HG02938 (cell line): ENCODE measurements around the gene PPP4R3A.
"Not testable (repeated sequence)": the region's sequence is repeated elsewhere in the genome, so short reads cannot be mapped to it uniquely, and the experiment has no call there.

Source experiments
- ATAC-seq: cut with Tn5 transposase; IDR thresholded peaks from one replicate; pipeline ENCODE4 v1.9.1; 2021; ENCODE audit warnings: mild to moderate bottlenecking, moderate library complexity; ENCODE audit not compliant: unreplicated experiment

Gene PPP4R3A

DNA sequence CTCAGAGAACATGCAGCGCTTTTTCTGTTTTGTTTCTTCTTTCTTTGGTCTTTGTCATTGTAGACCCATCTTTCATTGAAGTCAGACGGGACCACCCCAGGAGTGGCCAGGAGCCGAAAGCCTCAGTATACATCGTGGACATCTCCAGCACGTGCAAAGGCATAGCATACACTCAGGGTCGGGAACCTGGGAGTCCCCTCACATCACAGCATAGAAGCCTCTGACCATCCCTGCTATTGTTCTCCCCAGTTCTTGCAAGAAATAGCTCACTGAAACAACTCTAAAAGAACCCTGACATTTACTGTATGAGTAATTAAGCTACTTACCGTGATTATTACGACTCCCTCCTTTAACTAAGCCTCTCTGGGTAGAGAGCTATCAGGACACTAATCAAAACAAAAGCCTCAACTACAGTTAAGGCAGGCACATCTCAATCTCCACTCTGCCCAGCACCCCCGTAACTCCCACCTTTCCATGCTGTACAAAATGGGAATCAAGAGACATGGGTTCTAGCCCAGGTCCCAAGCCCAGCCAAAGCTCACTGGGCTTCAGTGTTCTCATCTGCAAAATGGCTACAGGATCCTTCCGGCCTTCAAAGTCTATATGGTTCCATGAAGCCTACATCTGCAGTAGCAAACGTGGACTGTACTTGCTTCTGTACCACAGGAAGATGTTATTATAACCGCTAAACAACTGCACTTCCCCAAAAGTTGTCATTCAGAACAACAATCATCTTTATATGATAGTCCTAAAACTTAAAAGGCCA, 99.2 kb downstream of the PPP4R3A start:
- ATAC-seq, result no peak

DNA sequence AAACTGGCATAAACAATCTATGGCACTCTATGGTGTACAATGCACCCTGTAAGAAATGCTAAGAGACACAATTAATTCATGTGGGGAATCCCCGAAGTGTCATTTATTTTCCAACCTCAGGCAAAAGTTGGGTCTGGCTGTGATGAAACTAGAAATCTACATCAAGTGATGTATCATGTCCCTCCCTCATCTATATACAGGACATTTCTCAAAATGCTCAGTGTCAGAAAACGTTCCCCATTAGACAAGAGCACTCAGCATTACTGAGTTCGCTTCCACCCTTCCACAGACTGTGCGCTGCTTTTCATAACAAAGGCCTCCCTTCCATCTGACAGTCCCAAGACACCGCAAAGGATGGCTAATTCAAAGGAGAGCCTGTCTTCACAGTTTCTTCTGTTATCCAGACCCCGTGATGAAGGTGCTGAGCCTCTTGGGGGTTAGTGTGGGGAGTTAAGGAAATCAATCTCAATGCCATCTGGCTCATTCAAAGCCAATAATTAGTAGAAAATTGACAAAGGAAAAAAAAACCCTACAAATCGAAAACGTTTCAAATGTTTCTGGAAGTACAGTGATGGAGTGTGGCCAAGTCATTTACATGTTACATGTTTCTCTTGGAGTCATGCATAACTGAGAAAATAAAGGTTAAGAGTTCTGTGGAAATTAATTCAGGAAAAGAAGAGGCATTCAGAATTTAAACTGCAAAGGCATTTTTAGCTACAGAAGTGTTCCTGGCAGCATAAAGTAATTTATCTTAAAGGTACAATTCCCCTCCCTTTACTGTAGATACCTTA, 100.0 kb downstream of the PPP4R3A start:
- ATAC-seq, result no peak

DNA sequence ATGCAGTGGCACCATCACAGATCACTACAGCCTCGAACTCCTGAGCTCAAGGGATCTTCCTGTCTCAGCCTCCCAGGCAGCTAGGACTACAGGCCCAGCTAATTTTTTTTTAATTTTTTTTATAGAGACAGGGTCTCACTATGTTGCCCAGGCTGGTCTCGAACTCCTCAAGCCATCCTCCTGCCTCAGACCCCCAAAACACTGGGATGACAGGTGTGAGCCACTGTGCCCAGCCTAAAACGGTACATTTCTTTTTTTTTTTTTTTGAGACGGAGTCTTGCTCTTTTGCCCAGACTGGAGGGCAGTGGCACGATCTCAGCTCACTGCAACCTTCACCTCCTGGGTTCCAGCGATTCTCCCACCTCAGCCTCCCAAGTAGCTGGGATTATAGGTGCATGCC, 100.9 kb downstream of the PPP4R3A start:
- not testable (repeated sequence) for ATAC-seq
